Stimulated activated CD4-positive, alpha-beta T cell treated with anti-CD3 and anti-CD28 coated beads, Interleukin-12 subunit alpha, Interleukin-12 subunit beta, amount 100 ng/mL, for 4 hours (primary cell): ENCODE measurements around the gene EPHA10.
"Not testable (repeated sequence)": the region's sequence is repeated elsewhere in the genome, so short reads cannot be mapped to it uniquely, and the experiment has no call there.

Experiments
- DNase-seq: peaks from one replicate; pipeline ENCODE4 v3.0.0-alpha.2; 2020

Gene EPHA10

GRCh38 chr1:37767488-37767887 is 2.6 kb upstream of the EPHA10 start:
- DNase-seq = no peak

DNA sequence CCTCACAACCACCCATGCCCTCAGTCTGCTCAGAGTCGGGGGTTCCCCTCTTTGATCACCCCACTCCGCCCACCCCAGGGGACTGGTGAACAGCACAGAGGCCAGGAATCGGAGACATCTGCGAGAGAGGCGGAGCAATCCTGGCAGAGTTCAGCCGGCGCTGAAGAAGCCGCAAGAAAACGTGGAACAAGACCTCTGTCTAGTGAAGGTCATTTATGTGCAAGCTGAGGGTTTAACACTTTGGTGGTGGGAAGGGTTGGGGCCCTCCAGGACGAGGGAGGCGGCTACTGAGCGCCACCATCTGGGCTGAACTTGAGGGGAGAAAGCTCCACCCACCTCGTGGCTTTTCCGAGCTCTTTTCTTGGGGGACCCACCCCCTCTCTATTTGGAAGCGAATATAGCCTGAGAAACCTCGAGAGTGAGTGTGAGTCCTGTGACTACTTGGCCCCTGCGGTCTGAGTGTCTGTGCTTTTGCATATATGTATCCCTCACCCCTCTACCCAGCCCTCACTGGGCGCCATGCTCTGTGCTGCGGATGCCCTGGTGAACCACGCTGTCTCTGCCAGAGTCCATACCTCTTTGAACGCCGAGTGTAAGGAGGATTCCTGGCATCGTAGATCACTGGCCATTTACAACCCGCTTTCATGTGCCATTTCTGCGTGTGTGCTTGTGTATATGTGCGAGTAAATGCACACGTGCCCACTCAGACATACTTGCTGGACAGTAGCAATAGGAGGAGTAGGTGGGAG is 1.2 kb upstream of the EPHA10 start:
- DNase-seq = no peak

GRCh38 chr1:37764414-37764825 is 500 bp downstream of the EPHA10 start:
- peak; percentile 36 for DNase-seq

DNA sequence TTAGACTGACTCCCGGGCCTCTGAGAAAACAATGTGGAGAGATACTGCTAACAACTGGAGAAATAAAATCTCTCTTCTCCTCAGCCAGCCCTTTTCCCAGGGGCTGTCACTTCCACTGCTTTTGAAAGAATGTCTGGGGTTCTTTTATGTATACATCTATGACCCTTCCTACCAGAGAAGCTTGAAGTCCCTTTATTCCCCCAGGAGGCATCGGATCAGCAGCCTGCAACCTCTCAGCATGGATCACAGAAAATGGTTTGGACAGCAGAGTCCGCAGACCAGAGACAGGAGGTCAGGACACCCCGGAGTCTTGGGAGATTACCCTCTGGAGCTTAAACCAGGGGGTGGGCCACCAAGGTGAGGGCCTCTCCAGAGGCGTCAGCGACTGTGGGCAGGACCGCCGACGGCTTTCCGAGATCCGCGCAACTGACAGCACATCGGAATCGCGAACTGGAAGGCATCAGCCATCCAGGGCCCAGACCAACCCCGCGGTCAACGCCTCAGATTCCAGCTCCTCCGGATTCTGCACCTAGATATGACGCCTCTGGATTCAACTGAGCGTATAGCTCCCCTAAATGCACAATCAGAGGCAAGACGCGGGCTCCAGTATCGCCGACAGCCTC is 1.0 kb downstream of the EPHA10 start:
- no peak for DNase-seq

DNA sequence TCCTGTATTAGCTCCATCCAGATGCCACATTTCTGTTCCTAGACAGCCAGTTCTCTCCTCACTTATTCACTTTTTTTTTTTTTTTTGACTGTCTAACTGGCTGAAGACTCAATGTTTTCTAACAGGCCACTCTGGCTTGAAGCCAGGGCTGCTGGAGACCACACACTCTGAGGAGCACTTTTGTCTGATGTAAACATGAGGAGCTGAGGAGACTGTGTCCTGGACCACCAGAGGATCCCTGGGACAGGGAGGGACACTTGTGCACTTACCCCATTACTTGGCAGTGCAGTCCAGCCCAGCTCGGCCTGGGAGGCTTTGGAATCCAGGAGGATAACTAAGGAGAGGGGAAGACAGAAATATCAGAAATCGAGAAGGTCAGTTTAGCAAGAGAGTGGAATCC is 2.4 kb downstream of the EPHA10 start:
- DNase-seq = no peak

GRCh38 chr1:37761416-37762095 is 3.4 kb downstream of the EPHA10 start:
- DNase-seq = no peak

DNA sequence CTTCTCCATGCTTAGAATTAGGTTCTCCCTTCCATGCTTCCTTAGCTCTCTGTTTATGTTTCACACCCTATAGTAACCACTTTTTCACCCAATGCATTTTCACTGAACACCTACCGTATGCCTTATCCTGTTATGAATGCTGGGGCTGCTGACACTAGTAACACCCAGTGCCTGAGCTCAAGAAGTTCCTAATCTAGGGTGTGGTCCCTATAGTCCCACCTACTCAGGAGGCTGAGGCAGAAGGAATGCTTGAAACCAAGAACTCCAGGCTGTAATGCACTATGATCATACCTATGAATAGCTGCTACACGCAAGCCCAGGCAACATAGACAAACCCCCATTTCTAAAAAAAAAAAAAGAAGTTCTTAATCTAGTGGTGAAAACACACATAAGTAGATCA is 5.5 kb downstream of the EPHA10 start:
- DNase-seq = no peak

DNA sequence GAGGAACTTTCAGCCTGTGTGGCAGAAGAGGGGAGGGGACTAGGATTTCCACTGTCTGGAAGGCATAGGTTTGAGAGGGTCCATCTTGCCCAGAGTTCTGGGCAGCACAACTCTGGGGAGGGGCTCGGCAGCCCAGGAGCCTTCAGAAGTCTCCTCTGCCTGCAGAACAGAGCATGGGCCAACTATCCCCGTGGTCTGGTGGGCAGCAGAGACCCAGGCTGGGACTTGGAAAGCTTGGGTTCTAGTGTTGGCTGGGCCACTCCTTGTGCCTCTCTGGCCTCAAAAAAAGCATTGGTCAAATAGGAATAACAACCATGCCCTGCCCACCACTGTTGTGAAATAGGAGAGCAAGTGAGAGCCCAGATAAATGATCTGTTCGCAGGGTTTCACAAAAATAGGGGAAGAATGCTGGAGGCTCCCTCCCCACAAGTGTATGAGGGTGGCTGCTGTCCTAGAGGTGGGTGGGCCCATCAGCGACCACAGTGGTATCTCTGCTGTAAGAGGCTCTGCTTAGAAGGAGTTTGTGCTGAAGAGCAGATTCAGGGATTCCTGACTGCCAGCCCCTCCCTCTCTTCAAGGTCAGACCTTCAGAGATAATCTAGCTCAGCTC is 8.9 kb downstream of the EPHA10 start:
- DNase-seq = no peak

- DNase-seq = no peak
Measured at GRCh38 chr1:37755290-37755689, 9.6 kb downstream of the EPHA10 start.

- DNase-seq = no peak
Measured at GRCh38 chr1:37753473-37754321, 11.2 kb downstream of the EPHA10 start.

DNA sequence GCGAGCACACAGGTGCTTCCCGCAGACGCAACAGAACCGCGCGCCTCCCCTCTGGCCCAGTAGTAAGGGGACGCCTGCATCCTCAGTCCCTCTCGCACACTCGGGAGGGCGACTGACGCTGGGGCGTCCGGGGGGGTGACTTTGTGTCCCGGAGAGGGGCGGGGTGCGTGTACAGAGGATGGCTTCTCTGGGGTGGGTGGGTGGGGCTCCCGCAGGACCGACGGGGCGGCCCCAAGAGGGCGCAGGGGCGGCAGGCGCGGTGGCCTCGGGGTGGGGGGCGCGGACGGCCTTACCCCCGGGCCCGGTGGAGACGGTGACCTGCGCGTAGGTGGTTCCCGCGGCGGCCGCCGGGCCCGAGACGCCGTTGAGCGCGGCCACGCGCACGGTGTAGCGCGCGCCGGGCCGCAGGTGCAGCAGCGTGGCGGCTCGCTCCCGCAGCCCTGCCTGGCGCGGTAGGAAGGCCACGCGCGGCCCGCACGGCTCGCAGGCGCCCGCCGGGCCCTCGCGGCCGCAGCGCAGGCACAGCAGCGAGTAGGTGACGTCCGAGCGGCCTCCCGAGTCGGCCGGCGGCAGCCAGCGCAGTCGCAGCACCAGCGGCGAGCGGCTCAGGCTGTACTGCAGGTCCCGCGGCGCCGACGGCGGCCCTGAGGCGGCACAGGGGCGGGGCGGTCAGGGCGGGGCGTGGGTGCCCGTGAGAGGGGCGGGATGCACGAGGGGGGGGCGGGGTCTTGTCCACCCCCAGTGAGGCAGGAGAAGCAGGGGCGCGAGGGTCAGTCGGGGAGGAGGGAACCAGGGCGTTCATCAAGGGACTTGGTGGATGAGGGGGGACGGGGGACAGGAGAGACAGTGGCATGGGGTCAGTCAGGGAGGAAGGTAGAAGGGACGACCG is 12.1 kb downstream of the EPHA10 start:
- DNase-seq = no peak

DNA sequence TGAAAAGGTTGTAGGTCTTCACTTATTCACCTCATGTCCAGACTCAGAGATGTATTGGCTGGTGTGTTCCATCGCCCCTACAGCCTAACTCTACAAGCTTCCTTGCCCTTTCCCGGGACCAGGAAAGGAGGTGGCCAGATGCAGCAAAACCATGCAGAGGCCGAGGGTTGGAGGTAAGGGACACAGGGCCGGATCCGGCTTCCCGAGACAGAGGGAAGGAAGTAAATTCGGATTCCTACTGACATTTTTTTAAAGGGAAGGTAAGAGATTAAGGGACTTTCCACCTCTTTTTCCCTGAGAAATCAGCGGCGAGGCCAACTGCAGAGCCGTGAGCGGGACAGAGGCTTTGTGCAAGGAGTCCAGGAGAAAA is 12.7 kb downstream of the EPHA10 start:
- DNase-seq = no peak

DNA sequence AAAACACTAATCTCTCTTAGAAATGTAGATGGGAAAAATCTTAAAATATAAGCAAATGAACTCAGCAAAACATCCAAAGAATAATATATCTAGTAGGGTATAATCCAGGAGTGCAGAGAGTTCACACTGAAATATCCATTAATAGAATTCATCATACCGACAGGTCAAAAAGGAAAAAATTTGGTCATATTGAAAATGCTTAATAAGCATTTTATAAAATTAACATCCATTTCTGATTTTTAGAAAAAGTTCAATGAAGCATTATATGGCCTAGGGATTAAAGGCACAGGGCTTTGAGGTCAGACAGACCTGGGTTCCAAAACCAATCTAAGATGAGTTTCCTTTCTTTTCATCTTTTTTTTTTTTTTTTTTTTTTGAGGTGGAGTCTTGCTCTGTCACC is 16.4 kb downstream of the EPHA10 start:
- DNase-seq = no peak

DNA sequence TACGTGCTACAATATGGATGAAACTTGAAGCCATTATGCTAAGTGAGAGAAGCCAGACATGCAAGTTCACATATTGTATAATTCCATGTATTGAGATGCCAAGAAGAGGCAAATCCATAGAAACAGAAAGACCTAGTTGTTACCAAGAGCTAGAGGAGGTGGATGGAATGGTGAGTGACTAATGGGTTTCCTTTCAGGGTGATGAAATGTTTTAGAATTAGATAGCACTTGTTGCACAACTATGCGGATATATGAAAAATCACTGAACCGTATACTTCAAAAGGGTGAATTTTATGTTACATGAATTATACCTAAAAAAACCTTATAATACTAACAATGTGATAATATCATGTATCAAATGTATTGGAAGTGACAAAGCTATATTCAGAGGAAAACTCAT is 18.1 kb downstream of the EPHA10 start:
- no peak for DNase-seq

- DNase-seq = no peak
Measured at GRCh38 chr1:37741662-37742061, 23.3 kb downstream of the EPHA10 start.

GRCh38 chr1:37741130-37741529 is 23.8 kb downstream of the EPHA10 start:
- DNase-seq = no peak

DNA sequence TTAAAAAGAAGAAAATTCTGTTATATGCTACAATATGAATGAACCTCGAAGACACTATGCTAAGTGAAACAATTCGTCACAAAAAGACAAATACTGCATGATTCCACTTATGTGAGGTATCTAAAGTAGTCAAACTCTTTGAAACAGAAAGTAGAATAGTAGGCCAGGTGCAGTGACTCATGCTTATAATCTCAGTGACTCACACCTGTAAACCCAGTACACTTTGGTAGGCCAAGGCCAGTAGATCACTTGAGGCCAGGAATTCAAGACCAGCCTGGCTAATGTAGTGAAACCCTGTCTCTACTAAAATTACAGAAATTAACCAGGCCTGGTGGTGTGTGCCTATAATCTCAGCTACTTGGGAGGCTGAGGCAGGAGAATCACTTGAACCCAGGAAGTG is 25.7 kb downstream of the EPHA10 start:
- no peak for DNase-seq

DNA sequence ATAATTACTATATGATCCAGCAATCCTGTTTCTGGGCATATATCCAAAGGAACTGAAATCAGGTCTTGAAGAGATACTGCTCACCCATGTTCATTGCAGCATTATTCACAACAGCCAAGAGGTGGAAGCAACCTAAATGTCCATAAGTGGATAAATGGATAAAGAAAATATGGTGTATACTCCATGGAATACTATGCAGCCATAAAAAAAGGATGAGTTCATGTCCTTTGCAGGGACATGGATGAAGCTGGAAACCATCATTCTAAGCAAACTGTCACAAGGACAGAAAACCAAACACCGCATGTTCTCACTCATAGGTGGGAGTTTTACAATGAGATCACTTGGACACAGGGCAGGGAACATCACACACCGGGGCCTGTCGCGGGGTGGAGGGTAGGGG is 26.3 kb downstream of the EPHA10 start:
- DNase-seq = not testable (repeated sequence)

DNA sequence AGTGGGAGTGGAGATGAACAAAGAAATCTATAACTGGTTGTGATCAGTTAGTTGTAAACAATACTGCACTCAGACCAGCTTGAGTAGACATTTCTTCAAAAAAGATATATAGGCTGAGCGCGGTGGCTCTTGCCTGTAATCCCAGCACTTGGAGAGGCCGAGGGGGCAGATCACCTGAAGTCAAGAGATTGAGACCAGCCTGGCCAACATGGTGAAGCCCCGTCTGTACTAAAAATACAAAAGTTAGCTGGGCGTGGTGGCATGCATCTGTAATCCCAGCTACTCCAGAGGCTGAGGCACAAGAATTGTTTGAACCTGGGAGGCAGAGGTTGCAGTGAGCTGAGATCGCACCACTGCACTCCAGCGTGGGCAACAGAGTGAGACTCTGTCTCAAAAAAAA is 26.9 kb downstream of the EPHA10 start:
- not testable (repeated sequence) for DNase-seq

GRCh38 chr1:37734629-37735591 is 30.0 kb downstream of the EPHA10 start:
- no peak for DNase-seq
